Esophagus squamous epithelium (tissue), 5 donors: Measurements from ENCODE around the gene RGL1. TPM values are rescaled to one million over a fixed set of nuclear protein-coding genes. Genes with fewer than 3 reads are reported as not detected.

Experiments used
- DNase-seq: peaks from one replicate; lab custom pipeline; 2025; lab: John Stamatoyannopoulos, UW
- H3K27ac ChIP-seq, 4 donors: fragments of 200-600 bp; sonication (generic); one replicate each; pipeline ENCODE4 v1.5.1; 2016 to 2019; ENCODE audit warnings: mild to moderate bottlenecking in 1 of 4
- H3K27me3 ChIP-seq, 4 donors: fragments of 200-600 bp; sonication (generic); 1 replicate in 3 of 4; 2 replicates in 1 of 4; pipeline versions ENCODE4 v1.5.1 to v1.6.0; 2017 to 2021; ENCODE audit warnings: antibody characterized with exemption in 1 of 4
- H3K36me3 ChIP-seq, 3 donors: fragments of 200-600 bp; sonication (generic); one replicate each; pipeline ENCODE4 v1.5.1; 2016 to 2019
- H3K4me1 ChIP-seq, 3 donors: fragments of 200-600 bp; sonication (generic); one replicate each; pipeline ENCODE4 v1.5.1; 2017 to 2019
- H3K4me3 ChIP-seq, 4 donors: fragments of 200-600 bp; sonication (generic); 1 replicate in 3 of 4; 2 replicates in 1 of 4; pipeline ENCODE4 v1.5.1; 2016 to 2019; ENCODE audit warnings: mild to moderate bottlenecking in 2 of 4, moderate library complexity in 1 of 4
- H3K9me3 ChIP-seq, 3 donors: fragments of 200-600 bp; sonication (generic); one replicate each; pipeline ENCODE4 v1.5.1; 2016 to 2019
- CTCF ChIP-seq, 6 experiments: fragments of 450-650 bp in 4 of 6; fragments of 200-600 bp in 2 of 6; sonication (generic) in 2 of 6; IDR thresholded peaks; one replicate each; pipeline ENCODE4 v1.5.1; 2016 to 2019; ENCODE audit warnings: antibody characterized with exemption in 6 of 6, mild to moderate bottlenecking in 4 of 6, moderate library complexity in 4 of 6
- POLR2A ChIP-seq, 4 donors: fragments of 450-650 bp; IDR thresholded peaks; one replicate each; pipeline ENCODE4 v1.6.1; 2017; ENCODE audit warnings: antibody characterized with exemption in 4 of 4, mild to moderate bottlenecking in 4 of 4, moderate library complexity in 3 of 4
- WGBS, 2 donors: methylation state at CpG; one replicate each; pipeline ENCODE4 v1.1.5; 2018; 5-methylcytosine and 5-hydroxymethylcytosine counted together
- intact Hi-C: fragments of 100-400 bp; cut with DNase I; formaldehyde crosslinking; loops from one replicate; pipeline ENCODE4 v1.15.0; 2022
- total RNA-seq, 4 donors: library from RNA; depleted of rRNA; stranded (reverse); fragments of >200 nt; gene quantifications; one replicate each; pipeline ENCODE4 v1.1.0, GENCODE V29; 2016
- donor health status: DM: yes; HTN: yes; CAD: no.

Gene RGL1
- total RNA-seq, 4 donors from 2014 or later = 2.3 to 16.0 (median 5.7) TPM

GRCh38 chr1:183886083-183886828 lies 81.3 kb downstream of the RGL1 start:
- no peak overlapping the region for H3K27ac ChIP-seq
- no peaks in the 10 kb centered on the region for H3K9me3 ChIP-seq
- 83 to 91% methylated on average over 3 of the region's 3 CpGs for WGBS, 2 donors
- TF ChIP-seq POLR2A (IDR thresholded peaks at IDR 0.05) = no peak
- no peaks in the 10 kb centered on the region for H3K27me3 ChIP-seq
- H3K4me3 ChIP-seq = no peak overlapping the region
- H3K4me1 ChIP-seq = peaks cover 7 to 40% (median 15%) of the 10 kb centered on the region in 3 donors
- DNase-seq = no peak
- intact Hi-C loops = no loop called here
- peaks cover 0 to 23% (median 0%) of the 10 kb centered on the region in 3 donors for H3K36me3 ChIP-seq

- Histone ChIP-seq H3K36me3 (peaks cover 0 to 23% (median 0%) of the 10 kb centered on the region in 3 donors), H3K27me3 (no peaks in the 10 kb centered on the region), H3K4me3 (no peak overlapping the region), H3K27ac (no peak overlapping the region), H3K4me1 (peaks cover 4 to 34% (median 9%) of the 10 kb centered on the region in 3 donors), H3K9me3 (no peaks in the 10 kb centered on the region)
- TF ChIP-seq CTCF (IDR thresholded peaks at IDR 0.05) = no peak
- no peak for TF ChIP-seq POLR2A (IDR thresholded peaks at IDR 0.05)
- intact Hi-C loops = no loop called here
- DNase-seq = no peak
These were observed 81.9 kb downstream of the RGL1 start for GRCh38 chr1:183886853-183887252.

GRCh38 chr1:183887826-183888819 lies 83.2 kb downstream of the RGL1 start:
- Histone ChIP-seq H3K4me1 (peaks cover 0 to 21% (median 0%) of the 10 kb centered on the region in 3 donors), H3K4me3 (no peak overlapping the region), H3K36me3 (peaks cover 0 to 35% (median 0%) of the 10 kb centered on the region in 3 donors), H3K27ac (no peak overlapping the region), H3K9me3 (no peaks in the 10 kb centered on the region), H3K27me3 (no peaks in the 10 kb centered on the region)
- TF ChIP-seq POLR2A (IDR thresholded peaks at IDR 0.05) (no peak), CTCF (IDR thresholded peaks at IDR 0.05) (no peak)
- no peak for DNase-seq
- intact Hi-C loops = no loop called here
- 75 to 76% methylated on average over 9 of the region's 9 CpGs for WGBS, 2 donors

GRCh38 chr1:183889095-183889494 lies 84.2 kb downstream of the RGL1 start:
- Histone ChIP-seq H3K9me3 (no peaks in the 10 kb centered on the region), H3K27ac (no peak overlapping the region), H3K27me3 (no peaks in the 10 kb centered on the region), H3K4me3 (no peak overlapping the region), H3K4me1 (peaks cover 0 to 19% (median 0%) of the 10 kb centered on the region in 3 donors), H3K36me3 (peaks cover 0 to 41% (median 0%) of the 10 kb centered on the region in 3 donors)
- DNase-seq = no peak
- TF ChIP-seq CTCF (IDR thresholded peaks at IDR 0.05) (no peak), POLR2A (IDR thresholded peaks at IDR 0.05) (no peak)
- intact Hi-C loops = no loop called here
- 66 to 72% methylated on average over 2 of the region's 2 CpGs for WGBS, 2 donors

- 70 to 73% methylated on average over 3 of the region's 3 CpGs for WGBS, 2 donors
- no peak overlapping the region for H3K4me3 ChIP-seq
- TF ChIP-seq POLR2A (IDR thresholded peaks at IDR 0.05) (no peak), CTCF (IDR thresholded peaks at IDR 0.05) (no peak)
- H3K9me3 ChIP-seq = no peaks in the 10 kb centered on the region
- no peak for DNase-seq
- H3K36me3 ChIP-seq = peaks cover 0 to 43% (median 0%) of the 10 kb centered on the region in 3 donors
- intact Hi-C loops = no loop called here
- H3K27ac ChIP-seq = no peak overlapping the region
- H3K27me3 ChIP-seq = no peaks in the 10 kb centered on the region
- peaks cover 0 to 19% (median 0%) of the 10 kb centered on the region in 3 donors for H3K4me1 ChIP-seq
These were observed 86.4 kb downstream of the RGL1 start for GRCh38 chr1:183891158-183891856.
